ENCODE results near the gene GIMAP5. TPM values are rescaled to one million over a fixed set of nuclear protein-coding genes. Genes with fewer than 3 reads are reported as not detected.
A peak's percentile ranks its signal among the peaks of the same experiment; 100 is the strongest.

Gene GIMAP5
- total and polyA plus RNA-seq, 4 donors = 24.8 to 60.6 (median 37.6) TPM

GRCh38 chr7:150778738-150779301, 41.6 kb downstream of the GIMAP5 start:
- peak; percentile 72 for ATAC-seq (ENCODE audit: insufficient read depth, low FRiP score)
- H3K9me3 ChIP-seq (ENCODE audit: control insufficient read depth in 4 of 4, insufficient read depth in 3 of 4, low read length in 3 of 4) = peaks cover 0 to 3% (median 0%) of the 10 kb centered on the region in 4 donors
- peaks cover 0 to 7% (median 0%) of the 10 kb centered on the region in 5 donors for H3K4me1 ChIP-seq (ENCODE audit: control insufficient read depth in 5 of 5, insufficient read depth in 5 of 5, low read length in 5 of 5)
- H3K27me3 ChIP-seq (ENCODE audit: control insufficient read depth in 3 of 3, insufficient read depth in 3 of 3, low read length in 2 of 3) = peaks cover 0 to 2% (median 0%) of the 10 kb centered on the region in 3 donors
- 10% methylated on average over 12 of the region's 12 CpGs for WGBS, 2 donors
- DNase-seq = peak; percentile 87 to 89 (median 89)
- no peak overlapping the region for H3K9ac ChIP-seq (ENCODE audit: insufficient read depth in 1 of 2, low read length in 2 of 2)
- H3K36me3 ChIP-seq (ENCODE audit: control insufficient read depth in 4 of 4, insufficient read depth in 4 of 4, low read length in 4 of 4) = no peaks in the 10 kb centered on the region
- no peak overlapping the region for H3K4me3 ChIP-seq
- TF ChIP-seq CTCF (IDR thresholded peaks at IDR 0.05; ENCODE audit: control extremely low read depth, extremely low read depth) = peak; percentile 80
- no peak overlapping the region for H3K27ac ChIP-seq (ENCODE audit: low read depth in 1 of 2, low read length in 1 of 2)

GRCh38 chr7:150780292-150780691, 43.1 kb downstream of the GIMAP5 start:
- no peak for TF ChIP-seq CTCF (IDR thresholded peaks at IDR 0.05; ENCODE audit: control extremely low read depth, extremely low read depth)
- H3K9me3 ChIP-seq (ENCODE audit: control insufficient read depth in 4 of 4, insufficient read depth in 3 of 4, low read length in 3 of 4) = no peaks in the 10 kb centered on the region
- H3K9ac ChIP-seq (ENCODE audit: insufficient read depth in 1 of 2, low read length in 2 of 2) = no peak overlapping the region
- no peak overlapping the region for H3K27ac ChIP-seq (ENCODE audit: low read depth in 1 of 2, low read length in 1 of 2)
- H3K4me3 ChIP-seq = no peak overlapping the region
- ATAC-seq (ENCODE audit: insufficient read depth, low FRiP score) (no peak), DNase-seq (no peak)
- peaks cover 0 to 21% (median 2%) of the 10 kb centered on the region in 5 donors for H3K4me1 ChIP-seq (ENCODE audit: control insufficient read depth in 5 of 5, insufficient read depth in 5 of 5, low read length in 5 of 5)
- 20 to 31% methylated on average over 3 of the region's 3 CpGs for WGBS, 2 donors
- no peaks in the 10 kb centered on the region for H3K36me3 ChIP-seq (ENCODE audit: control insufficient read depth in 4 of 4, insufficient read depth in 4 of 4, low read length in 4 of 4)
- peaks cover 0 to 2% (median 0%) of the 10 kb centered on the region in 3 donors for H3K27me3 ChIP-seq (ENCODE audit: control insufficient read depth in 3 of 3, insufficient read depth in 3 of 3, low read length in 2 of 3)

- Histone ChIP-seq H3K4me1 (ENCODE audit: control insufficient read depth in 5 of 5, insufficient read depth in 5 of 5, low read length in 5 of 5) (peaks cover 0 to 29% (median 2%) of the 10 kb centered on the region in 5 donors), H3K36me3 (ENCODE audit: control insufficient read depth in 4 of 4, insufficient read depth in 4 of 4, low read length in 4 of 4) (no peaks in the 10 kb centered on the region), H3K9me3 (ENCODE audit: control insufficient read depth in 4 of 4, insufficient read depth in 3 of 4, low read length in 3 of 4) (no peaks in the 10 kb centered on the region), H3K9ac (ENCODE audit: insufficient read depth in 1 of 2, low read length in 2 of 2) (no peak overlapping the region), H3K27me3 (ENCODE audit: control insufficient read depth in 3 of 3, insufficient read depth in 3 of 3, low read length in 2 of 3) (peaks cover 0 to 2% (median 0%) of the 10 kb centered on the region in 3 donors), H3K27ac (ENCODE audit: low read depth in 1 of 2, low read length in 1 of 2) (no peak overlapping the region), H3K4me3 (no peak overlapping the region)
- DNase-seq = peak in 2 of 3 donors; percentile 40 to 53
- no peak for ATAC-seq (ENCODE audit: insufficient read depth, low FRiP score)
- no peak for TF ChIP-seq CTCF (IDR thresholded peaks at IDR 0.05; ENCODE audit: control extremely low read depth, extremely low read depth)
- 10 to 24% methylated on average over 3 of the region's 3 CpGs for WGBS, 2 donors
Measured at GRCh38 chr7:150781103-150781502, 43.9 kb downstream of the GIMAP5 start.

GRCh38 chr7:150781961-150782360, 44.7 kb downstream of the GIMAP5 start:
- ATAC-seq (ENCODE audit: insufficient read depth, low FRiP score) (no peak), DNase-seq (no peak)
- Histone ChIP-seq H3K9ac (ENCODE audit: insufficient read depth in 1 of 2, low read length in 2 of 2) (no peak overlapping the region), H3K27me3 (ENCODE audit: control insufficient read depth in 3 of 3, insufficient read depth in 3 of 3, low read length in 2 of 3) (peaks cover 0 to 2% (median 0%) of the 10 kb centered on the region in 3 donors), H3K9me3 (ENCODE audit: control insufficient read depth in 4 of 4, insufficient read depth in 3 of 4, low read length in 3 of 4) (no peaks in the 10 kb centered on the region), H3K4me3 (no peak overlapping the region), H3K4me1 (ENCODE audit: control insufficient read depth in 5 of 5, insufficient read depth in 5 of 5, low read length in 5 of 5) (peaks cover 0 to 30% (median 2%) of the 10 kb centered on the region in 5 donors), H3K27ac (ENCODE audit: low read depth in 1 of 2, low read length in 1 of 2) (no peak overlapping the region), H3K36me3 (ENCODE audit: control insufficient read depth in 4 of 4, insufficient read depth in 4 of 4, low read length in 4 of 4) (no peaks in the 10 kb centered on the region)
- WGBS, 2 donors = 95 to 98% methylated on average over 2 of the region's 2 CpGs
- no peak for TF ChIP-seq CTCF (IDR thresholded peaks at IDR 0.05; ENCODE audit: control extremely low read depth, extremely low read depth)
